OCI-LY1 (cell line): Measurements from ENCODE around the gene ESPNL.

Experiments used
- H2AFZ ChIP-seq: fragments of 200-600 bp; sonication (generic), shearing (Covaris generic); 2 replicates; pipeline ENCODE4 v1.6.0; 2014; ENCODE audit warnings: antibody characterized with exemption, mild to moderate bottlenecking, low read length
- H3F3A ChIP-seq: fragments of 200-600 bp; sonication (generic), shearing (Covaris generic); 2 replicates; pipeline ENCODE4 v1.6.0; 2014; ENCODE audit warnings: mild to moderate bottlenecking, antibody characterized with exemption, low read length, moderate library complexity; ENCODE audit not compliant: insufficient read depth
- H3K27ac ChIP-seq: fragments of 200-600 bp; sonication (generic); 2 replicates; pipeline ENCODE4 v1.5.1; 2014; ENCODE audit warnings: low read length, mixed run types, mild to moderate bottlenecking, low read depth; ENCODE audit not compliant: poor library complexity, severe bottlenecking
- H3K27me3 ChIP-seq: fragments of 200-600 bp; sonication (generic); 2 replicates; pipeline ENCODE4 v1.6.0; 2014; ENCODE audit warnings: antibody characterized with exemption, mild to moderate bottlenecking, low read length, moderate library complexity; ENCODE audit not compliant: insufficient read depth
- H3K36me3 ChIP-seq: fragments of 200-600 bp; sonication (generic); 2 replicates; pipeline ENCODE4 v1.6.1; 2014; ENCODE audit warnings: mild to moderate bottlenecking, antibody characterized with exemption, low read length, moderate library complexity, mixed read lengths; ENCODE audit not compliant: insufficient read depth
- H3K4me1 ChIP-seq: fragments of 200-600 bp; sonication (generic); 2 replicates; pipeline ENCODE4 v1.5.1; 2014; ENCODE audit warnings: mild to moderate bottlenecking, low read length, moderate library complexity; ENCODE audit not compliant: insufficient read depth, severe bottlenecking
- H3K4me2 ChIP-seq: fragments of 200-600 bp; sonication (generic), shearing (Covaris generic); 2 replicates; pipeline ENCODE4 v1.6.1; 2014; ENCODE audit warnings: low read length
- H3K4me3 ChIP-seq: fragments of 200-600 bp; sonication (generic); 2 replicates; pipeline ENCODE4 v1.5.1; 2014; ENCODE audit warnings: low read length, low read depth, mild to moderate bottlenecking, mixed read lengths; ENCODE audit not compliant: poor library complexity, severe bottlenecking
- H3K79me2 ChIP-seq: fragments of 200-600 bp; shearing (Covaris generic); 2 replicates; pipeline ENCODE4 v1.6.1; 2016; ENCODE audit warnings: mixed run types, low read length, mixed read lengths; ENCODE audit not compliant: insufficient read depth
- H3K9ac ChIP-seq: fragments of 200-600 bp; sonication (generic), shearing (Covaris generic); 2 replicates; pipeline ENCODE4 v1.6.1; 2014; ENCODE audit warnings: mild to moderate bottlenecking, low read length, mixed read lengths
- H3K9me2 ChIP-seq: fragments of 200-600 bp; sonication (generic), shearing (Covaris generic); 2 replicates; pipeline ENCODE4 v1.6.1; 2014; ENCODE audit warnings: low read depth, mild to moderate bottlenecking, low read length, mixed read lengths
- H3K9me3 ChIP-seq: fragments of 200-600 bp; shearing (Covaris generic); 2 replicates; pipeline ENCODE4 v1.6.1; 2014; ENCODE audit warnings: low read length, mixed read lengths
- H4K20me1 ChIP-seq: fragments of 200-600 bp; sonication (generic), shearing (Covaris generic); 2 replicates; pipeline ENCODE4 v1.6.0; 2016; ENCODE audit warnings: mild to moderate bottlenecking, low read length; ENCODE audit not compliant: insufficient read depth
- CTCF ChIP-seq: fragments of 200-600 bp; sonication (generic), shearing (Covaris generic); IDR thresholded peaks from 2 replicates; pipeline ENCODE4 v1.5.1; 2017; ENCODE audit warnings: mild to moderate bottlenecking, antibody characterized with exemption, low read length, moderate library complexity, mixed read lengths
- EZH2 ChIP-seq: fragments of 200-600 bp; sonication (generic), shearing (Covaris generic); IDR thresholded peaks from 2 replicates; pipeline ENCODE4 v1.8.0; 2017; ENCODE audit warnings: borderline replicate concordance, mixed run types, mild to moderate bottlenecking, antibody characterized with exemption, low read length, moderate library complexity, mixed read lengths

The ESPNL gene

GRCh38 chr2:238085899-238086298 lies 14.2 kb upstream of the ESPNL start:
- Histone ChIP-seq H3K4me2 (no peak overlapping the region), H3K9me3 (no peaks in the 10 kb centered on the region), H3K79me2 (no peaks in the 10 kb centered on the region), H3K9ac (no peak overlapping the region), H3F3A (no peaks in the 10 kb centered on the region), H3K4me3 (no peak overlapping the region), H3K27me3 (no peaks in the 10 kb centered on the region), H3K9me2 (no peaks in the 10 kb centered on the region), H4K20me1 (no peaks in the 10 kb centered on the region), H3K27ac (no peak overlapping the region), H3K4me1 (no peaks in the 10 kb centered on the region), H3K36me3 (peaks cover 41% of the 10 kb centered on the region), H2AFZ (no peak overlapping the region)
- TF ChIP-seq EZH2 (no peak), CTCF (no peak)

GRCh38 chr2:238087211-238087610 lies 12.9 kb upstream of the ESPNL start:
- peaks cover 30% of the 10 kb centered on the region for H3K36me3 ChIP-seq
- H3K9me3 ChIP-seq = no peaks in the 10 kb centered on the region
- H3K4me1 ChIP-seq = no peaks in the 10 kb centered on the region
- H2AFZ ChIP-seq = no peak overlapping the region
- H3K27me3 ChIP-seq = no peaks in the 10 kb centered on the region
- no peaks in the 10 kb centered on the region for H4K20me1 ChIP-seq
- H3K9ac ChIP-seq = no peak overlapping the region
- no peaks in the 10 kb centered on the region for H3F3A ChIP-seq
- TF ChIP-seq EZH2 = no peak
- no peak for TF ChIP-seq CTCF
- no peak overlapping the region for H3K27ac ChIP-seq
- H3K79me2 ChIP-seq = no peaks in the 10 kb centered on the region
- H3K4me3 ChIP-seq = no peak overlapping the region
- H3K4me2 ChIP-seq = no peak overlapping the region
- no peaks in the 10 kb centered on the region for H3K9me2 ChIP-seq

- Histone ChIP-seq H3K79me2 (no peaks in the 10 kb centered on the region), H3K36me3 (peaks cover 11% of the 10 kb centered on the region), H3K27me3 (0 out of 2 replicates have a peak, but pooled peaks cover 4% of the 10 kb centered on the region), H3K9me3 (no peaks in the 10 kb centered on the region), H3K27ac (no peak overlapping the region), H3K4me3 (no peak overlapping the region), H3K9ac (no peak overlapping the region), H3K4me1 (no peaks in the 10 kb centered on the region), H2AFZ (no peak overlapping the region), H3F3A (no peaks in the 10 kb centered on the region), H3K4me2 (no peak overlapping the region), H4K20me1 (no peaks in the 10 kb centered on the region), H3K9me2 (no peaks in the 10 kb centered on the region)
- TF ChIP-seq EZH2 (no peak), CTCF (no peak)
Observed at GRCh38 chr2:238090887-238091286, 9.3 kb upstream of the ESPNL start.
